HG03457 (cell line): ENCODE data around the gene TUB.

ENCODE experiments used
- ATAC-seq: cut with Tn5 transposase; IDR thresholded peaks from one replicate; pipeline ENCODE4 v1.9.1; 2021; ENCODE audit warnings: moderate number of reproducible peaks; ENCODE audit not compliant: unreplicated experiment

TUB gene

DNA sequence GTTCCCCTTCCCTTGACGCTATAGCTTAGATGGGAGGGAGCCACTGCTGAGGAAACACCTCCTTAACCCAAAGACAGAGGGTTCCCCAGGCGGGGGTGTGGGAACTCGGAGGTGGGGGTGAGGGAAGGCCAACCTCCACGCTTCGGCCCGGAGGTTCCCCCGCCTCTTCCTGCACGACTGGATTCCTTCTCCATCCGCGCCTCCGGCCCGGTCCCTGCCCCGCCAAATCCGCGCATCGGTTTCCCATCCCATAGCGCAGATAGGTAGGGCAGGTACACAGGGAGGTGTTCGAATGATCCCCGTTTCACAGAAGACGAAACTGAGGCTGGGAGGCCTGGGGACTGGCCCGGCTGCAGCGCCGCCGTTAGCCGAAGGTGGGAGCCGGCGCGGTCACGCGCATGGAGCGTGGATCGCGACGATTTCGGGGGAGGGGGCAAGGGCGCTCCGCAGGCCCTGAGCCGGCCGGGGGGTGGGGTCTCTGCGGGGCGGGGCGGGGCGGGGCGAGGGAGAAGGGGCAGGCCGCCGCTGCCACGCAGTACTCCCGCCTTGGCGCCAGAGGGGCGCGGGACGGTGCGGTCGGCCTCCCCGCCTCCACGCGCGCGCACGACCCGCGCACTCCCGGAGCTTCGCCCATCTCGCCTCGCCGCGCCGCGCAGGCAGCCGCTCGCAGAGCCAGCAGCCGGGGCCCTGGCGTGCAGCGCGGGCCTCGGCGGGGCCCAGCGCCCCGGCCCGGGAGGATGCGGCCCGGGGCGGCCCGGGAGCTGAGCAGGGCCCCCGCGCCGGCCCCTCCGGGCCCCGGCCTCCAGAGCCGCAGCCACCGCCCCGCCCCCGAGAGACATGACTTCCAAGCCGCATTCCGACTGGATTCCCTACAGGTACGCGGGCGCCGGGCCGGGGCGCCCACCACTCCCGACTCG is at the start of gene TUB:
TUB (plus strand) TSS at position 538 of the 917 bp plus-strand sequence; CDS start at position 838, 300 bp downstream.
- ATAC-seq, result no peak

GRCh38 chr11:8031248-8032115 is 49.5 kb upstream of the TUB start:
- no peak for ATAC-seq

DNA sequence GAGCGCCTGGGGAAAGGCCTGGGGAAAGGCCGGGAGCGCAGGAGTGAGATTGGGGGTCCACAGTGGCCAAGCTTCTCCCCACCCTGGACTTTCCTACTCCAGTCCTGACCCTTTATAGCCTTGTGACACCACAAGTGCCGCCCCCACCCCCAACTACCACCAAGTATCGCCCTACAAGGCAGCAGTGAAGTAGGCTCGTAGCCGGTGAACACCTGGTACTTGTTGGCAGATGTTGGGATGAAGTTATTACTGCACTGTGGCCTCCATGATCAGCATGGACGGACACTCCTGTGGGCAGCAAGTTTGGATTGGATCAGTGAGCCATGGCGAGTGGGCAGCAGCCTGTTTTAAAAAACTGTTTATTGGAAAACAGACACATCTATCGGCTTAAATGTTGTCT is 48.9 kb upstream of the TUB start:
- no peak for ATAC-seq

DNA sequence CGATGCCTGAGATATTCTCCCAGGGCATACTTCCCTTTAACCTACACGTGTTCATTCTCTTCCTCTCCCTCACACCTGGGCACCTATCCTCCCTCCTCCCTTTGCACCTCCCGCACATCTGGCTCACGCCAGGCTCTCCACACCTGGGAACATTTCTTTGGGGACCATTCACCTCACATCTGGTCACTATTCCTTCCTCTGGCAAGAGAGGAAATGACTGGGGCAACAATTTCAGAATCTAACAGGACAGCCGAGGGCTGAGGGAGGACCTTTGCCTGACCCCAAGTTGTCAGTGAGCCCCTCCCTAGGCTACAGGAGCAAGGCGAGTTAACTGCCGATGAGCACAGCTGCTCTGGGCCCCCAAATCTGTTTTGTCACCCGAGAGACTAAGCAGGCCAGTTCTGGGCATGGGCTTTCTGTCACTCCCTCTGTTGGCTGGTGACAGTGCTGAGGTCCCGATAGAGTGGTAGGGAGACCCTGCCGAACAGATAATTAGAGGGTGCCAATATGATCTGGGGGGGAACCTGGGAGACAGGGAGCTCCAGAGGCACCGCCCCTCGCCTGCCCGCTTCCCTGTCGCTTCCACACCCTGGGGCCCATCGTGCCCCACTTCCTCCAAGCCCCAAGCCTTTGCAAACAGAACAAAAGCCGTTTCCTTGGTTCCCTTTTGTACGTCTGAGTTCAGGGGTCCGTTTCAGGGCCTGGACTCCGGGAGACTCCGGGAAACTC is 48.3 kb upstream of the TUB start:
- ATAC-seq, result no peak

- no peak for ATAC-seq
Observed at GRCh38 chr11:8033305-8034105, 47.5 kb upstream of the TUB start.

DNA sequence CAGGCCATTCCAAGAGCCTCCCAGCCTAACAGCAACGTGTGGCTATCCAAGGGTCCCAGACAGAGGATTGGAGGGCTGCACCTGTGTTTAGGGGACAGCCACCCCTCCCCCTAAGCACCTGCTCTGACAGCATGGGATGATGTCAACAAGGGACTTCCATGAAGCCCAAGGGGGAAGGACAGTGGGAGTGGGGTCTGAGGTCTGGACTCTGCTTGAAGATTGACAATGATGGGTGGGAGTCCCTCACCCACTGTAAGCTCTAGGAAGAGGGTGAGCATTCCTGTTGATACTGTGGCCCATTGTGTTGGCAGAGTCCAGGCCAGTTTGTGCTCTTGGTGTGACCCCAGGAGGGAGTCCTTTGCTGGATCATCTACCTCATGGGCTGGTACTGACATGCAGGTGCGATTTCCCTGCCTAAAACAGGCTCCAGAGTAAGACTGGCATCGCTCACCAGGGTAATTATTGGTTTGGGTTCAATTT is 46.9 kb upstream of the TUB start:
- ATAC-seq, result no peak

DNA sequence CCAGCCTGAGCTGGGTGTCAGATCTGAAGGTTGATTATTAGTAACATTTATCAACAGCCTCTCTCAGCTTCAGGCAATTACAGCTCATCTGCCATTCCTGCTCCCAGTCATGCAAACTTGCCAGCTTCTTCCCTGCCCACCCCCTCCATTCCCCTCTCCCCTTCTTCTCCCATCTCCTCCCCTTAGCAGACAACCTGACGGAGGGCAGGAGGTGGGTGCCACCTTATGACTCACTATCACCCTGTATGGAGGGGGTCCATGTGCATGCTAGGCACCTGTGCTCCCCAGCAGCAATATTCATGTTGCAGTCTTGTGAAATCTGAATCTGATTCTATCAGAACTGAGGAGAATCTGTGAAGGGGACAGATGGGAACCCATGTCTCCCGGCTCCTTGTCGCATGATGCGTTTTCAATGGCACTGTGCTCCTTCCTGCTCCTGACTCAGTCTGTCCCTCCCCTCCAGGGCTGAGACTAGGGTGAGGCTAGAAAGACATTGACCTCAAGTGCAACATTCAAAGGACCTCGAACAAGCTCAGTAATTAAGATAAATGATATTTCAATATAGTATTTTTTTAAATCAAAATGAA is 46.3 kb upstream of the TUB start:
- no peak for ATAC-seq

DNA sequence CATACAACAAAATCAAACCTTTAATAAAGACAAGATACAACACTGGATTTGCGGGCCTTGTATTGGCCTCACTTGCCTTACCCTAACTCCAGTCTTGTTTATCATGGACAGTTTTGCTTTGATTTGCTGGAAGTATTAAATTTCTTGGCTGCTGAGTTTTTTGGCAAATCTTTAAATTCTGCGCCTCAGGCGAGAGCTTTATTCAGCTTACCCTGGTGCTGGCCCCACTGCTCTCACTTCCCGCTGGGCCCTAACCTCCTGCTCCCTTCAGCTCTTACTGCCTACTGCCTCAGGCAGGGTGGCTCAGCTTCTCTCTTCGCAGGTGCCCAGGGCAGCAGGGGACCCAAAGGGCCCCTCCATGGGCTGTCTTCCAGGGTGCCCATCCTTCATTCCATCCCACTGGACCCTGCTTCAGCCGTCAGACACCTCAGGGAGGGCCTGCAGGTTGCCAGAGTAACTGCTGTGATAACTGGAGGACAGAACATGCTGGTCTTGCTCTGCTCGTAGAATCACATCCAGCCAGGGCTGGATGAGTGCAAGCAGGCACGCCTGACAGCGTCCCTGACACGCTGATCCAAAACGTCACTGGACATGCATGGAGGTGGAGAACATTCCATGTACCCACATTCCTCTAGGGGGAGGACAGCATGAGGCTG is 45.7 kb upstream of the TUB start:
- no peak for ATAC-seq

DNA sequence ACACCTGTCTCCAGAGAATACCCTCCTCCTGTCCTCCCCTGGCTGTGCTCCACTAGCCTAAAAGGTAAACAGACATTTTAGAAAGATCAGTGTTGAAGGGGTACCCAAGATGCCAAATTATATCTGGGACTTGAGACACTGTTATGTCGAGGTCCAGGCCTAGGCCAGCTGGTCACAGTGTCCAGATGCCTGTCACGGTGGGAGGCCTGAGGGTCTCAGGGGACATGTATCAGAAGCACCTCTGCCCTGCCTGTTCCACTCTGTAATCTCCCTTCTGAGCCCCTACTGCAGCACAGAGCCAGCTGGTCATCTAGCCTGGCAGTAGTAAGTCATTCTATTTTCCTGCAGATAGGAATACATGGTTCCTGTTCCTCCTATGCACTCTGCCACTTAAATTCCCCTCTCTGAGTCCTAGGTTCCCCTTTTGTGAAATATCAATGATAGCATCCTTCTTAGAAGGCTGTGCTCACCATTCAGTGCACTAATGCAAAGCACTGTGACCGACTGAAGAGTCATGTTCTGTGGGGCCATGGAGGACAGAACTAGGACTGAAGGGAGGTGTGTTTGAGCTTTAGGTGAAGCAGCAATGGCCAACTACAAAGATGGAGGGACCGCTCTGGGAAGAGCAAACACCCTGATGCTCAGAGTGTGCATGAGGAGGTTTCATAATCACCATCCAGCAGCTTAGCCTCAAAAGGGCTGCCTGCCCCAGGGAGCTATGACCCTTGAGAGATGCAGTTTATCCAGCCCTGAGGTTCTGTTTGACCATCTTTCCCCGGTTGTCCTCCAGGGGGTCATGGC is 44.8 kb upstream of the TUB start:
- no peak for ATAC-seq

DNA sequence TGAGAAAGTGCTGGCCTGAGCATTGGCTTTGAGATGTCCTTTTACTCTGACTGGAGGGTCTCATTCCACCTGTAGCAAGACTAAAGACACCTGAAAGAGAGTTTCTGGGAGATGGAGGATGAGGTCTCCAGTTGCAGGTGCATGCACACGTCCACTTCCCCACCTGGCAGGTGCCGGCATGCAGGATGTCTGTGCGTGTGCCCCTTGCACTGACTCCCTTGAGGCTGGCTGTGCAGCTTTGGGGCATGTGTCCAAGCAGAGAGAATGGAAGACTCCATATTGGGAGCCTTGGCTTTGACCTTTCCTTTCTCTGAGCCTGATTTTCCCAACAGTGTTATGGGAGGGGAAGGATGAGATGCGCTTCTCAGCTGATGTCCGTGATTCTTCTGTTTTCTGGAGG is 44.0 kb upstream of the TUB start:
- ATAC-seq, result no peak

GRCh38 chr11:8038393-8038792 is 42.6 kb upstream of the TUB start:
- ATAC-seq, result no peak

DNA sequence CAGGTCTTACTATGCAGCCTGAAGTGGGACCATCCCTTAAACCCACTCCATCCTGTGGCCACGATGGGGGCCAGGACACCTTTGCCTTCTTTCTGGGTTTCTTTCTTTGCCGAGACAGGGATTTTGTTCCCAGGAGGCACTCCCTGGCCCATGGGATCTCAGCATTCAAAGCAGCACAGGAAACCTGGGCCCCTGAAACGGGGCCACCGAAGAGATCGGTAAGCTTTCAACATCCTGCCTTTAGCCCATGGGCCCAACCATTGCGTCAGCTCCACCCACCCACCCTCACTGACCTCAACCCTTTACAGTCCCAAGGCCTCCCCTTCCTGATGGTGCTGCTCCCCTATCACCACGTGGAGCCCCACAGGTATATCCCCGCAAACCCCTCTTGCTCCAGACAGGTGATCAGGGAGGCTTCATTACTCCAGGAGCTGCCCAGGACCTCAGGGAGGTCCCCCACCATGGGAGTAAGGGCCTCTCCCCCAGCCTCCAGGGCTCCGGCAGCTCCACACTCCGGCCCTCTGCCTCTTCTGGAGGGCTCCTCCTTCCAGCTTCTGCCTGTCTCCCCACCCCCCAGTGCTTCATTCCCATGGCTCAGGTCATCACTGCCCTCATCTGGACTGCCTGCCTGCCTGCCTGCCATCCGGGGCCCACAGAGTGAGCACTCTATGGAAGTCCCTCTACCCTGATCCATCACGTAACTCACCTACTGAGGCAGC is 42.0 kb upstream of the TUB start:
- ATAC-seq, result no peak

DNA sequence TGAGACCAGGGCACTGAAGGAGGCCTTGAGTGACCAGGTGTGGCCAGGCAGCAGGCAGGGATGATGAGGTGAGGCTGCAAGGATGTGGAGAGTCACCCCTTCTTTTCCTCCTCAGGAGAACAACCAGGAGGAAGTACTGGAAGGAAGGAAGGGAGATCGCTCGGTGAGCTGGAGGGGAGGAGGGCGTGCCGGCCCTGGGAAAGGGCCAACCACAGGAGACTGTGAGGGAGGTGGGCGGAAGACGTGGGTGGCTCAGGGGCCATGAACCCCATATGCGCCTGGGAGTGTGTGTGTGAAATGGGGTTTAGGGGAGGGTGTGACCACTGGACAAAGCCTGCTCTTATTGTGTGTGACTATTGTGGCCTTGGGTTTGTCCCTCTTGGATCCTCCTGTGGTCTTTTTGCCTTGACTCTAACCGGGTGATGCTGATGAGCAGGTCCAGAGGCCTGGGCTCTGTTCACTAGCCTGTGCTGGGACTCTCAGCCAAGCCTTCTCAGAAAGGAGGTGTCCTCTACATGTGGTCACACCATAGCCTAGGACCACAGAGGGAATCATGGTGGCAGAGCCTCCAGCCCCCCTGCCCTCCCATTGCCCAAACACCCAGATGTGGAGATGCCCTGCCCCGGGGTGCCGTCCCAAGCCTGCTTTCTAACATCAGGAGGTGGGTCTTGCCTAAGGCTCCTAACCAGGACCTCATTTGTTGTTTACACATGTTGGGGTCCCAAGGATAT is 41.3 kb upstream of the TUB start:
- ATAC-seq, result no peak

- ATAC-seq, result no peak
Observed at GRCh38 chr11:8040261-8040920, 40.6 kb upstream of the TUB start.

- ATAC-seq, result no peak
Observed at GRCh38 chr11:8040921-8041285, 40.1 kb upstream of the TUB start.

DNA sequence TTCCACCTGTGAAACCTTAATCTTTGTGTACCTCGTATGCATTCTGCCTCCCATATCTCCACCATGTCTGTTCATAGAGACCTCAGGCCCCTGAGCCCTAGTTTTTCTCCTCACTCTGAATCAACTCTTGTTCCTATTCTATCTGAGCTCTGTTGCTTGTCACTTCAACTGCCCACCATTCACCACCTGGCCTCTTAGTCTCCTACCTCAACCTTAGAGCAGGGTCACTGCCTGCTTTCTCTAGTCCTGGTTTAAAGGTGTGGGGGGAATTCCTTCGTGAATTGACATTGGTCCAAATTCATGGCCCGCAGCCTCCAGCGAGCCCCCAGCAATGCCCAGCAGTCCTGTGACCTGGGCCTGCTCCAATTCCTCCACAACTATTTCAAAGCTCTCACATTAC is 39.4 kb upstream of the TUB start:
- ATAC-seq, result no peak

- ATAC-seq, result no peak
Observed at GRCh38 chr11:8043756-8044155, 37.3 kb upstream of the TUB start.
